GM19238 (cell line): ENCODE measurements around the gene PAPOLA.
"Not testable (repeated sequence)": the region's sequence is repeated elsewhere in the genome, so short reads cannot be mapped to it uniquely, and the experiment has no call there.

Experiments used
- DNase-seq: peaks from one replicate; pipeline ENCODE4 v3.0.0; 2011; ENCODE audit warnings: low spot score; ENCODE audit not compliant: insufficient read length

PAPOLA gene

GRCh38 chr14:96502621-96503305 lies 581 bp downstream of the PAPOLA start:
- peak; percentile 57 for DNase-seq

GRCh38 chr14:96503306-96503679 lies 1.1 kb downstream of the PAPOLA start:
- DNase-seq: no peak

GRCh38 chr14:96504353-96504752 lies 2.2 kb downstream of the PAPOLA start:
- DNase-seq: not testable (repeated sequence)

- DNase-seq: no peak
Observed at GRCh38 chr14:96507723-96508122, 5.5 kb downstream of the PAPOLA start.

GRCh38 chr14:96508900-96509299 lies 6.7 kb downstream of the PAPOLA start:
- no peak for DNase-seq

GRCh38 chr14:96509457-96510090 lies 7.4 kb downstream of the PAPOLA start:
- no peak for DNase-seq

GRCh38 chr14:96511146-96511545 lies 9.0 kb downstream of the PAPOLA start:
- DNase-seq: no peak

GRCh38 chr14:96511667-96512066 lies 9.5 kb downstream of the PAPOLA start:
- DNase-seq: no peak

GRCh38 chr14:96512122-96512521 lies 9.9 kb downstream of the PAPOLA start:
- DNase-seq: no peak

- no peak for DNase-seq
Observed at GRCh38 chr14:96512602-96513397, 10.6 kb downstream of the PAPOLA start.

- DNase-seq: no peak
Observed at GRCh38 chr14:96514694-96515093, 12.5 kb downstream of the PAPOLA start.

- no peak for DNase-seq
Observed at GRCh38 chr14:96515731-96516130, 13.5 kb downstream of the PAPOLA start.

GRCh38 chr14:96516351-96516750 lies 14.2 kb downstream of the PAPOLA start:
- DNase-seq: no peak

GRCh38 chr14:96519970-96520369 lies 17.8 kb downstream of the PAPOLA start:
- DNase-seq: no peak

GRCh38 chr14:96525452-96525851 lies 23.3 kb downstream of the PAPOLA start:
- no peak for DNase-seq

- no peak for DNase-seq
Observed at GRCh38 chr14:96532632-96533031, 30.4 kb downstream of the PAPOLA start.

GRCh38 chr14:96536807-96537206 lies 34.6 kb downstream of the PAPOLA start:
- no peak for DNase-seq

- DNase-seq: no peak
Observed at GRCh38 chr14:96538097-96538989, 36.2 kb downstream of the PAPOLA start.

- no peak for DNase-seq
Observed at GRCh38 chr14:96538990-96539317, 36.8 kb downstream of the PAPOLA start.

GRCh38 chr14:96554315-96554910 lies 52.2 kb downstream of the PAPOLA start:
- no peak for DNase-seq

GRCh38 chr14:96559571-96559970 lies 57.4 kb downstream of the PAPOLA start:
- DNase-seq: no peak
